H9 (cell line): ENCODE measurements around the gene SLC7A14. TPM values are rescaled to one million over a fixed set of nuclear protein-coding genes. Genes with fewer than 3 reads are reported as not detected.

Source experiments
- DNase-seq: peaks from one replicate; pipeline ENCODE4 v3.0.0-alpha.2; 2017
- H2AFZ ChIP-seq: one replicate; pipeline ENCODE4 v1.6.1; 2013; ENCODE audit warnings: mild to moderate bottlenecking, low read length, control low read depth, moderate library complexity
- H2AK5ac ChIP-seq: 2 replicates; pipeline ENCODE4 v1.6.1; 2013; ENCODE audit warnings: low read length, control low read depth, mixed read lengths; ENCODE audit not compliant: insufficient read length
- H2BK120ac ChIP-seq: one replicate; pipeline ENCODE4 v1.6.1; 2013; ENCODE audit warnings: low read depth, mild to moderate bottlenecking, low read length, control low read depth, inconsistent platforms; ENCODE audit not compliant: poor library complexity, severe bottlenecking
- H2BK12ac ChIP-seq: 2 replicates; pipeline ENCODE4 v1.6.1; 2013; ENCODE audit warnings: low read length, control low read depth, mixed read lengths, low read depth; ENCODE audit not compliant: insufficient read length
- H2BK15ac ChIP-seq: 2 replicates; pipeline ENCODE4 v1.6.1; 2013; ENCODE audit warnings: low read depth, low read length, control low read depth
- H2BK20ac ChIP-seq: one replicate; pipeline ENCODE4 v1.6.1; 2013; ENCODE audit warnings: low read depth, mild to moderate bottlenecking, low read length, control low read depth, inconsistent platforms; ENCODE audit not compliant: poor library complexity, severe bottlenecking
- H2BK5ac ChIP-seq: 2 replicates; pipeline ENCODE4 v1.6.1; 2013; ENCODE audit warnings: low read length, control low read depth, mixed read lengths; ENCODE audit not compliant: insufficient read length
- H3K14ac ChIP-seq: 2 replicates; pipeline ENCODE4 v1.6.1; 2013; ENCODE audit warnings: low read length, control low read depth; ENCODE audit not compliant: insufficient read depth
- H3K18ac ChIP-seq: 2 replicates; pipeline ENCODE4 v1.6.1; 2013; ENCODE audit warnings: low read depth, mild to moderate bottlenecking, mixed read lengths, low read length, control low read depth; ENCODE audit not compliant: insufficient read length
- H3K23ac ChIP-seq: 2 replicates; pipeline ENCODE4 v1.6.1; 2013; ENCODE audit warnings: low read length, control low read depth, mixed read lengths, low read depth; ENCODE audit not compliant: insufficient read length
- H3K23me2 ChIP-seq: 2 replicates; pipeline ENCODE4 v1.6.1; 2013; ENCODE audit warnings: low read depth, mild to moderate bottlenecking, mixed read lengths, low read length, control low read depth; ENCODE audit not compliant: insufficient read length, poor library complexity, severe bottlenecking
- H3K27ac ChIP-seq: 2 replicates; pipeline ENCODE4 v1.5.1; 2013; ENCODE audit warnings: low read length, control low read depth, mixed read lengths, low read depth; ENCODE audit not compliant: insufficient read length
- H3K27me3 ChIP-seq: 2 replicates; pipeline ENCODE4 v1.6.1; 2013; ENCODE audit warnings: low read length, control low read depth, inconsistent platforms; ENCODE audit not compliant: insufficient read depth
- H3K4ac ChIP-seq: 2 replicates; pipeline ENCODE4 v1.6.1; 2013; ENCODE audit warnings: low read depth, mild to moderate bottlenecking, control low read depth, inconsistent platforms, low read length, moderate library complexity
- H3K4me1 ChIP-seq: 2 replicates; pipeline ENCODE4 v1.6.1; 2013; ENCODE audit warnings: low read length, control low read depth, inconsistent platforms; ENCODE audit not compliant: insufficient read depth
- H3K4me2 ChIP-seq: 2 replicates; pipeline ENCODE4 v1.6.1; 2013; ENCODE audit warnings: low read length, control low read depth, mixed read lengths; ENCODE audit not compliant: insufficient read length, insufficient read depth
- H3K56ac ChIP-seq: 2 replicates; pipeline ENCODE4 v1.6.1; 2013; ENCODE audit warnings: low read depth, mild to moderate bottlenecking, mixed read lengths, low read length, control low read depth; ENCODE audit not compliant: insufficient read length
- H3K79me1 ChIP-seq: 2 replicates; pipeline ENCODE4 v1.6.1; 2013; ENCODE audit warnings: low read depth, mild to moderate bottlenecking, moderate library complexity, low read length, control low read depth, inconsistent platforms; ENCODE audit not compliant: insufficient read depth, poor library complexity, severe bottlenecking
- H3K79me2 ChIP-seq: 2 replicates; pipeline ENCODE4 v1.6.1; 2013; ENCODE audit warnings: low read length, control low read depth, inconsistent platforms; ENCODE audit not compliant: insufficient read depth
- H3K9ac ChIP-seq: 2 replicates; pipeline ENCODE4 v1.6.1; 2013; ENCODE audit warnings: low read length, control low read depth, mixed read lengths; ENCODE audit not compliant: insufficient read length; ENCODE audit errors: extremely low read depth
- H3K9me3 ChIP-seq: one replicate; pipeline ENCODE4 v1.6.1; 2013; ENCODE audit warnings: low read depth, low read length, inconsistent platforms; ENCODE audit not compliant: control insufficient read depth
- H3T11ph ChIP-seq: one replicate; pipeline ENCODE4 v1.6.1; 2013; ENCODE audit warnings: mild to moderate bottlenecking, low read length, control low read depth, inconsistent platforms
- H4K20me1 ChIP-seq: one replicate; pipeline ENCODE4 v1.6.1; 2013; ENCODE audit not compliant: control insufficient read depth, insufficient read length, insufficient read depth
- H4K5ac ChIP-seq: 2 replicates; pipeline ENCODE4 v1.6.1; 2013; ENCODE audit warnings: low read depth, mild to moderate bottlenecking, mixed read lengths, low read length, control low read depth; ENCODE audit not compliant: insufficient read length
- H4K8ac ChIP-seq: replicated peaks from 2 replicates; pipeline ENCODE4 v1.6.1; 2013; ENCODE audit warnings: low read length, control low read depth, mixed read lengths, low read depth; ENCODE audit not compliant: insufficient read length
- H4K91ac ChIP-seq: 2 replicates; pipeline ENCODE4 v1.6.1; 2013; ENCODE audit warnings: low read depth, mild to moderate bottlenecking, moderate library complexity, mixed read lengths, low read length, control low read depth; ENCODE audit not compliant: insufficient read length
- H3K27ac Mint-ChIP-seq, 3 experiments: 2 replicates in 2 of 3; 3 replicates in 1 of 3; pipeline ENCODE4 v1.8.0; 2020 to 2021; ENCODE audit warnings: mixed read lengths in 3 of 3, mild to moderate bottlenecking in 1 of 3, moderate library complexity in 1 of 3
- H3K27me3 Mint-ChIP-seq: 2 replicates; pipeline ENCODE4 v1.8.0; 2021; ENCODE audit warnings: low read depth, mild to moderate bottlenecking, moderate library complexity, mixed read lengths
- H3K36me3 Mint-ChIP-seq, 3 experiments: 2 replicates in 2 of 3; 3 replicates in 1 of 3; pipeline ENCODE4 v1.8.0; 2020 to 2021; ENCODE audit warnings: low read depth in 3 of 3, mixed read lengths in 3 of 3; ENCODE audit not compliant: insufficient read depth in 1 of 3
- H3K4me1 Mint-ChIP-seq, 2 experiments: 2 replicates each; pipeline ENCODE4 v1.8.0; 2020; ENCODE audit warnings: mixed read lengths in 2 of 2
- H3K4me3 Mint-ChIP-seq, 2 experiments: 2 replicates in 1 of 2; 3 replicates in 1 of 2; pipeline ENCODE4 v1.8.0; 2020 to 2021; ENCODE audit warnings: mild to moderate bottlenecking in 2 of 2, mixed read lengths in 2 of 2, moderate library complexity in 1 of 2
- H3K9me3 Mint-ChIP-seq, 2 experiments: 2 replicates in 1 of 2; 3 replicates in 1 of 2; pipeline ENCODE4 v1.8.0; 2020; ENCODE audit warnings: mild to moderate bottlenecking in 2 of 2, mixed read lengths in 2 of 2, moderate library complexity in 1 of 2
- WGBS: extraction: QIAGEN DNeasy Blood & Tissue Kit; methylation state at CpG from one replicate; pipeline ENCODE4 v1.1.7; 2013; ENCODE audit warnings: missing lambda C conversion rate, low lambda C conversion rate, mixed read lengths; ENCODE audit not compliant: insufficient read length; ENCODE audit errors: extremely low coverage; 5-methylcytosine and 5-hydroxymethylcytosine counted together
- total RNA-seq: library from RNA; stranded (reverse); gene quantifications from 2 replicates; pipeline ENCODE4 v1.2.1, GENCODE V29; 2021
- TF ChIP-seq, protein P1 (sequence below): fragments of 200-600 bp; sonication (generic); conservative IDR thresholded peaks from 3 replicates; pipeline ENCODE4 v1.8.0; 2021; ENCODE audit warnings: antibody characterized with exemption, mild to moderate bottlenecking

SLC7A14 gene
- total RNA-seq, 1 experiment from 2014 or later: 0.42 TPM

- H3K14ac ChIP-seq: no peak overlapping the region
- H2BK120ac ChIP-seq: no peak overlapping the region
- no peak overlapping the region for H3K18ac ChIP-seq
- no peaks in the 10 kb centered on the region; the same call in 1 of the 2 replicates for H3K27me3 Mint-ChIP-seq
- H3K27ac Mint-ChIP-seq: no peak overlapping the region
- H3K27ac ChIP-seq: no peak overlapping the region
- H2BK15ac ChIP-seq: no peak overlapping the region
- no peak overlapping the region for H3K4ac ChIP-seq
- no peak overlapping the region for H3K4me2 ChIP-seq
- H3K4me1 Mint-ChIP-seq: peaks cover 4 to 7% of the 10 kb centered on the region in 2 experiments; a peak in 3 of 4 replicates
- no peaks in the 10 kb centered on the region for H3K79me1 ChIP-seq
- H2BK20ac ChIP-seq: no peak overlapping the region
- no CpG with 5 or more reads among the region's 2 CpGs for WGBS
- H2BK5ac ChIP-seq: no peak overlapping the region
- no peak overlapping the region for H2AK5ac ChIP-seq
- no peaks in the 10 kb centered on the region for H3K9me3 ChIP-seq
- H4K20me1 ChIP-seq: no peaks in the 10 kb centered on the region
- no peak overlapping the region for H3T11ph ChIP-seq
- no peak overlapping the region for H3K9ac ChIP-seq
- no peak overlapping the region for H2BK12ac ChIP-seq
- peaks cover 0 to 2% of the 10 kb centered on the region in 2 experiments; a peak in 2 of 5 replicates for H3K9me3 Mint-ChIP-seq
- no peak for DNase-seq
- TF ChIP-seq, protein P1, sequence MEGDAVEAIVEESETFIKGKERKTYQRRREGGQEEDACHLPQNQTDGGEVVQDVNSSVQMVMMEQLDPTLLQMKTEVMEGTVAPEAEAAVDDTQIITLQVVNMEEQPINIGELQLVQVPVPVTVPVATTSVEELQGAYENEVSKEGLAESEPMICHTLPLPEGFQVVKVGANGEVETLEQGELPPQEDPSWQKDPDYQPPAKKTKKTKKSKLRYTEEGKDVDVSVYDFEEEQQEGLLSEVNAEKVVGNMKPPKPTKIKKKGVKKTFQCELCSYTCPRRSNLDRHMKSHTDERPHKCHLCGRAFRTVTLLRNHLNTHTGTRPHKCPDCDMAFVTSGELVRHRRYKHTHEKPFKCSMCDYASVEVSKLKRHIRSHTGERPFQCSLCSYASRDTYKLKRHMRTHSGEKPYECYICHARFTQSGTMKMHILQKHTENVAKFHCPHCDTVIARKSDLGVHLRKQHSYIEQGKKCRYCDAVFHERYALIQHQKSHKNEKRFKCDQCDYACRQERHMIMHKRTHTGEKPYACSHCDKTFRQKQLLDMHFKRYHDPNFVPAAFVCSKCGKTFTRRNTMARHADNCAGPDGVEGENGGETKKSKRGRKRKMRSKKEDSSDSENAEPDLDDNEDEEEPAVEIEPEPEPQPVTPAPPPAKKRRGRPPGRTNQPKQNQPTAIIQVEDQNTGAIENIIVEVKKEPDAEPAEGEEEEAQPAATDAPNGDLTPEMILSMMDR: no peak
- no peak overlapping the region for H2AFZ ChIP-seq
- no peak overlapping the region for H4K91ac ChIP-seq
- no peak overlapping the region for H3K4me3 Mint-ChIP-seq
- no peaks in the 10 kb centered on the region for H3K79me2 ChIP-seq
- H3K36me3 Mint-ChIP-seq: 0 out of 7 replicates have a peak, but pooled peaks cover 0 to 2% (median 0%) of the 10 kb centered on the region in 3 experiments
- H4K5ac ChIP-seq: no peak overlapping the region
- no peak overlapping the region for H3K23ac ChIP-seq
- H3K4me1 ChIP-seq: no peaks in the 10 kb centered on the region
- H3K27me3 ChIP-seq: no peaks in the 10 kb centered on the region
- H3K56ac ChIP-seq: no peak overlapping the region
- H3K23me2 ChIP-seq: no peaks in the 10 kb centered on the region
- H4K8ac ChIP-seq: no peak overlapping the region
Observed at GRCh38 chr3:170565495-170565894, 20.4 kb downstream of the SLC7A14 start.
